PC-9 (cell line): ENCODE data around the gene PSTPIP1.

Experiments used
- CTCF ChIP-seq: fragments of 200-600 bp; sonication (generic); conservative IDR thresholded peaks from 2 replicates; pipeline ENCODE4 v1.6.1; 2017; ENCODE audit warnings: mixed run types, antibody characterized with exemption, mild to moderate bottlenecking, moderate library complexity
- EZH2 ChIP-seq: fragments of 200-600 bp; sonication (generic); IDR thresholded peaks from 2 replicates; pipeline ENCODE4 v1.8.0; 2017; ENCODE audit warnings: antibody characterized with exemption, low read depth

DNA sequence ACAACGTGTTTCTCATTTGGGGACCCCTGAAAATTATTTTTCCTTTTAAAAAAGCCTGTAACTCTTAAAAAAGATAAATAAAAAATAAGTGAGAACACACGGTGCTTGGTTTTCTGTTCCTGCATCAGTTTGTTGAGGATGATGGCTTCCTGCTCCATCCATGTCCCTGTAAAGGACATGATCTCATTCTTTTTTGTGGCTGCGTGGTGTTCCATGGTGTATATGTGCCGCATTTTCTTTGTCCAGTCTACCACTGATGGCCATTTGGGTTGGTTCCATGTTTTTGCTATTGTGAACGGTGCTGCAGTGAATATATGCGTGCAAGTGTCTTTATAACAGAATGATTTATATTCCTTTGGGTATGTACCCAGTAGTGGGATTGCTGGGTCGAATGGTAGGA is 73.7 kb downstream of the PSTPIP1 start:
- TF ChIP-seq CTCF (no peak), EZH2 (no peak)
